ENCODE measurements around the gene ACSL4. TPM values are rescaled to one million over a fixed set of nuclear protein-coding genes. Genes with fewer than 3 reads are reported as not detected.

The ACSL4 gene
- polyA plus RNA-seq, 1 donor from 2014 or later: 101 TPM

DNA sequence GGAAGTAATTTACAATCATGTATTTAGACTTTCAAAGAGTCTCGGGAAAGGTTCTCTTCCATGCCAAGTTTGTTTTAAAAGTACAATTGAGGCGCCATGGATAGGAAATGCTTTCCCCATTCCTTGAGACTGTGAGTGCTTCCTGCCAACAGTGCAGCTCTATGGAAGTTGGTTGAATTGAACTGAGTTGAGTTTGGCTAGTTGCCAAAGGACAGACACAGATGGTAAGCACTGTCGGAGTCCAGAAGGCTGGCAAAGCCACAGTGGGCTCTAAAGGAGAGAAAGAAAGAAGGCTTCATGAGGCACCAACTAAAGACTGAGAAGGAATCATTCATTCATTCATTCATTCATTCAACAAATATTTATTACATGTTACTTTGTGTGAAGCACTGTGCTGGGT lies 103.7 kb downstream of the ACSL4 start:
- no peaks in the 10 kb centered on the region for H3K79me2 ChIP-seq (replicated peaks; ENCODE audit: insufficient read depth, low read length)
- H3K4me3 ChIP-seq (ENCODE audit: low read length): no peak overlapping the region
- no peaks in the 10 kb centered on the region for H3F3A ChIP-seq (ENCODE audit: insufficient read depth, low read length, poor library complexity, severe bottlenecking)
- no peak overlapping the region for H2AFZ ChIP-seq (ENCODE audit: low read depth, low read length)
- H3K4me2 ChIP-seq (ENCODE audit: low read length): no peak overlapping the region
- no peaks in the 10 kb centered on the region for H3K27me3 ChIP-seq (ENCODE audit: insufficient read depth, low read depth, low read length)
- H3K9me2 ChIP-seq (ENCODE audit: insufficient read depth, low read length): no peaks in the 10 kb centered on the region
- no peaks in the 10 kb centered on the region for H3K9me3 ChIP-seq (ENCODE audit: low read length)
- no peak for TF ChIP-seq SMC3 (conservative IDR thresholded peaks at IDR 0.05; ENCODE audit: poor library complexity)
- TF ChIP-seq, protein P1, sequence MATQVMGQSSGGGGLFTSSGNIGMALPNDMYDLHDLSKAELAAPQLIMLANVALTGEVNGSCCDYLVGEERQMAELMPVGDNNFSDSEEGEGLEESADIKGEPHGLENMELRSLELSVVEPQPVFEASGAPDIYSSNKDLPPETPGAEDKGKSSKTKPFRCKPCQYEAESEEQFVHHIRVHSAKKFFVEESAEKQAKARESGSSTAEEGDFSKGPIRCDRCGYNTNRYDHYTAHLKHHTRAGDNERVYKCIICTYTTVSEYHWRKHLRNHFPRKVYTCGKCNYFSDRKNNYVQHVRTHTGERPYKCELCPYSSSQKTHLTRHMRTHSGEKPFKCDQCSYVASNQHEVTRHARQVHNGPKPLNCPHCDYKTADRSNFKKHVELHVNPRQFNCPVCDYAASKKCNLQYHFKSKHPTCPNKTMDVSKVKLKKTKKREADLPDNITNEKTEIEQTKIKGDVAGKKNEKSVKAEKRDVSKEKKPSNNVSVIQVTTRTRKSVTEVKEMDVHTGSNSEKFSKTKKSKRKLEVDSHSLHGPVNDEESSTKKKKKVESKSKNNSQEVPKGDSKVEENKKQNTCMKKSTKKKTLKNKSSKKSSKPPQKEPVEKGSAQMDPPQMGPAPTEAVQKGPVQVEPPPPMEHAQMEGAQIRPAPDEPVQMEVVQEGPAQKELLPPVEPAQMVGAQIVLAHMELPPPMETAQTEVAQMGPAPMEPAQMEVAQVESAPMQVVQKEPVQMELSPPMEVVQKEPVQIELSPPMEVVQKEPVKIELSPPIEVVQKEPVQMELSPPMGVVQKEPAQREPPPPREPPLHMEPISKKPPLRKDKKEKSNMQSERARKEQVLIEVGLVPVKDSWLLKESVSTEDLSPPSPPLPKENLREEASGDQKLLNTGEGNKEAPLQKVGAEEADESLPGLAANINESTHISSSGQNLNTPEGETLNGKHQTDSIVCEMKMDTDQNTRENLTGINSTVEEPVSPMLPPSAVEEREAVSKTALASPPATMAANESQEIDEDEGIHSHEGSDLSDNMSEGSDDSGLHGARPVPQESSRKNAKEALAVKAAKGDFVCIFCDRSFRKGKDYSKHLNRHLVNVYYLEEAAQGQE (IDR thresholded peaks at IDR 0.05; ENCODE audit: borderline replicate concordance): no peak
- TF ChIP-seq, protein P2, sequence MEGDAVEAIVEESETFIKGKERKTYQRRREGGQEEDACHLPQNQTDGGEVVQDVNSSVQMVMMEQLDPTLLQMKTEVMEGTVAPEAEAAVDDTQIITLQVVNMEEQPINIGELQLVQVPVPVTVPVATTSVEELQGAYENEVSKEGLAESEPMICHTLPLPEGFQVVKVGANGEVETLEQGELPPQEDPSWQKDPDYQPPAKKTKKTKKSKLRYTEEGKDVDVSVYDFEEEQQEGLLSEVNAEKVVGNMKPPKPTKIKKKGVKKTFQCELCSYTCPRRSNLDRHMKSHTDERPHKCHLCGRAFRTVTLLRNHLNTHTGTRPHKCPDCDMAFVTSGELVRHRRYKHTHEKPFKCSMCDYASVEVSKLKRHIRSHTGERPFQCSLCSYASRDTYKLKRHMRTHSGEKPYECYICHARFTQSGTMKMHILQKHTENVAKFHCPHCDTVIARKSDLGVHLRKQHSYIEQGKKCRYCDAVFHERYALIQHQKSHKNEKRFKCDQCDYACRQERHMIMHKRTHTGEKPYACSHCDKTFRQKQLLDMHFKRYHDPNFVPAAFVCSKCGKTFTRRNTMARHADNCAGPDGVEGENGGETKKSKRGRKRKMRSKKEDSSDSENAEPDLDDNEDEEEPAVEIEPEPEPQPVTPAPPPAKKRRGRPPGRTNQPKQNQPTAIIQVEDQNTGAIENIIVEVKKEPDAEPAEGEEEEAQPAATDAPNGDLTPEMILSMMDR (IDR thresholded peaks at IDR 0.05; ENCODE audit: poor library complexity, severe bottlenecking): no peak
- no peak for TF ChIP-seq EZH2 (IDR thresholded peaks at IDR 0.05; ENCODE audit: borderline replicate concordance, insufficient read depth, low read length, poor library complexity, severe bottlenecking)
- no peak for TF ChIP-seq TAF1 (IDR thresholded peaks at IDR 0.05; ENCODE audit: low read depth)
- TF ChIP-seq EP300 (conservative IDR thresholded peaks at IDR 0.05; ENCODE audit: poor library complexity, severe bottlenecking): no peak
- TF ChIP-seq MXI1 (conservative IDR thresholded peaks at IDR 0.05; ENCODE audit: poor library complexity, severe bottlenecking): no peak
- no peak overlapping the region for H3K27ac ChIP-seq (ENCODE audit: low read length)
- H4K20me1 ChIP-seq (ENCODE audit: insufficient read depth): no peaks in the 10 kb centered on the region
- no peaks in the 10 kb centered on the region for H3K36me3 ChIP-seq (ENCODE audit: insufficient read depth, low read length)
- no peak overlapping the region for H3K9ac ChIP-seq (ENCODE audit: low read length)

DNA sequence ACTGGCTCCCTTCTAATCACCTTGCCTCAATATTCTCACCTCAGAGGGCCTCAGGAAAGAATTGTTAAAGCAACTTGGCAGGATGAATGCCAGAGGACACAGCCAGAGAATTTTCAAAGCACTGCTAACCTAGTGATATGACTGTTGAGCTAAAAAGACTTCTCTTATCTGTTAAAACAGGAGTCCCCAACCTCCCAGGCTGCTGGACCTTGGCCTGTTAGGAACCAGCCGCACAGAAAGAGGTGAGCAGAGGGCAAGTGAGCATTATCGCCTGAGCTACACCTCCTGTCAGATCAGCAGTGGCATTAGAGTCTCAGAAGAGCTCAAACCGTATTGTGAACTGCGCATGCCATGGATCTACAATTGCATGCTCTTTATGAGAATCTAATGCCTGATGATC lies 106.4 kb downstream of the ACSL4 start:
- H2AFZ ChIP-seq (ENCODE audit: low read depth, low read length): no peak overlapping the region
- no peaks in the 10 kb centered on the region for H4K20me1 ChIP-seq (ENCODE audit: insufficient read depth)
- no peak overlapping the region for H3K4me3 ChIP-seq (ENCODE audit: low read length)
- no peaks in the 10 kb centered on the region for H3K79me2 ChIP-seq (replicated peaks; ENCODE audit: insufficient read depth, low read length)
- no peak overlapping the region for H3K27ac ChIP-seq (ENCODE audit: low read length)
- H3K9me2 ChIP-seq (ENCODE audit: insufficient read depth, low read length): no peaks in the 10 kb centered on the region
- H3F3A ChIP-seq (ENCODE audit: insufficient read depth, low read length, poor library complexity, severe bottlenecking): no peaks in the 10 kb centered on the region
- no peaks in the 10 kb centered on the region for H3K36me3 ChIP-seq (ENCODE audit: insufficient read depth, low read length)
- H3K9me3 ChIP-seq (ENCODE audit: low read length): no peaks in the 10 kb centered on the region
- no peak overlapping the region for H3K4me2 ChIP-seq (ENCODE audit: low read length)
- H3K27me3 ChIP-seq (ENCODE audit: insufficient read depth, low read depth, low read length): no peaks in the 10 kb centered on the region
- TF ChIP-seq TAF1 (IDR thresholded peaks at IDR 0.05; ENCODE audit: low read depth): no peak
- no peak for TF ChIP-seq SMC3 (conservative IDR thresholded peaks at IDR 0.05; ENCODE audit: poor library complexity)
- TF ChIP-seq, protein P2 (IDR thresholded peaks at IDR 0.05; ENCODE audit: poor library complexity, severe bottlenecking): no peak
- TF ChIP-seq, protein P1 (IDR thresholded peaks at IDR 0.05; ENCODE audit: borderline replicate concordance): no peak
- no peak for TF ChIP-seq MXI1 (conservative IDR thresholded peaks at IDR 0.05; ENCODE audit: poor library complexity, severe bottlenecking)
- TF ChIP-seq RAD21 (conservative IDR thresholded peaks at IDR 0.05): no peak
- no peak for TF ChIP-seq POLR2AphosphoS5 (IDR thresholded peaks at IDR 0.05)
- TF ChIP-seq EP300 (conservative IDR thresholded peaks at IDR 0.05; ENCODE audit: poor library complexity, severe bottlenecking): no peak
- TF ChIP-seq EZH2 (IDR thresholded peaks at IDR 0.05; ENCODE audit: borderline replicate concordance, insufficient read depth, low read length, poor library complexity, severe bottlenecking): no peak
- H3K9ac ChIP-seq (ENCODE audit: low read length): no peak overlapping the region
